ENCODE results near the gene GCLC.

- TF ChIP-seq CTCF (tag by site-specific recombination; IDR thresholded peaks at IDR 0.05) (no peak), ZNF140 (tag by site-specific recombination; IDR thresholded peaks at IDR 0.05) (no peak), ZNF274 (IDR thresholded peaks at IDR 0.05; ENCODE audit: low read length) (no peak), ZNF274 (tag by site-specific recombination; IDR thresholded peaks at IDR 0.05; ENCODE audit: borderline replicate concordance) (no peak), HIC1 (tag by site-specific recombination; IDR thresholded peaks at IDR 0.05) (no peak), HOXA7 (CRISPR knock-in tag; IDR thresholded peaks at IDR 0.05; ENCODE audit: borderline replicate concordance) (no peak), ZNF23 (tag by site-specific recombination; IDR thresholded peaks at IDR 0.05; ENCODE audit: borderline replicate concordance) (no peak), ZNF530 (tag by site-specific recombination; IDR thresholded peaks at IDR 0.05; ENCODE audit: low read depth) (no peak), TCF7L2 (IDR thresholded peaks at IDR 0.05; ENCODE audit: borderline replicate concordance, low read depth, low read length) (no peak), ATF2 (tag by site-specific recombination; IDR thresholded peaks at IDR 0.05; ENCODE audit: low read depth) (no peak), ZBTB44 (tag by site-specific recombination; IDR thresholded peaks at IDR 0.05) (no peak), MZF1 (tag by site-specific recombination; IDR thresholded peaks at IDR 0.05; ENCODE audit: borderline replicate concordance) (no peak), ZNF184 (tag by site-specific recombination; IDR thresholded peaks at IDR 0.05) (no peak), PRDM1 (tag by site-specific recombination; IDR thresholded peaks at IDR 0.05) (peak; percentile 52; the same call in 1 of the 2 replicates)
- TF ChIP-seq, protein P1, sequence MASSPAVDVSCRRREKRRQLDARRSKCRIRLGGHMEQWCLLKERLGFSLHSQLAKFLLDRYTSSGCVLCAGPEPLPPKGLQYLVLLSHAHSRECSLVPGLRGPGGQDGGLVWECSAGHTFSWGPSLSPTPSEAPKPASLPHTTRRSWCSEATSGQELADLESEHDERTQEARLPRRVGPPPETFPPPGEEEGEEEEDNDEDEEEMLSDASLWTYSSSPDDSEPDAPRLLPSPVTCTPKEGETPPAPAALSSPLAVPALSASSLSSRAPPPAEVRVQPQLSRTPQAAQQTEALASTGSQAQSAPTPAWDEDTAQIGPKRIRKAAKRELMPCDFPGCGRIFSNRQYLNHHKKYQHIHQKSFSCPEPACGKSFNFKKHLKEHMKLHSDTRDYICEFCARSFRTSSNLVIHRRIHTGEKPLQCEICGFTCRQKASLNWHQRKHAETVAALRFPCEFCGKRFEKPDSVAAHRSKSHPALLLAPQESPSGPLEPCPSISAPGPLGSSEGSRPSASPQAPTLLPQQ (tag by site-specific recombination; IDR thresholded peaks at IDR 0.05) = no peak
Observed at GRCh38 chr6:53461041-53461656, 83.8 kb downstream of the GCLC start.
